NB4 (cell line): Measurements from ENCODE around the gene PFKFB3.
"Not testable (repeated sequence)": the region's sequence is repeated elsewhere in the genome, so short reads cannot be mapped to it uniquely, and the experiment has no call there.

ENCODE experiments used
- POLR2A ChIP-seq: IDR thresholded peaks from 2 replicates; pipeline ENCODE4 v1.6.1; 2011; ENCODE audit warnings: mild to moderate bottlenecking; ENCODE audit not compliant: insufficient read length; ENCODE audit errors: extremely low read depth
- TF ChIP-seq, protein P1 (sequence below): IDR thresholded peaks from one replicate; pipeline ENCODE4 v1.5.1; 2012; ENCODE audit warnings: low read depth, low read length

DNA sequence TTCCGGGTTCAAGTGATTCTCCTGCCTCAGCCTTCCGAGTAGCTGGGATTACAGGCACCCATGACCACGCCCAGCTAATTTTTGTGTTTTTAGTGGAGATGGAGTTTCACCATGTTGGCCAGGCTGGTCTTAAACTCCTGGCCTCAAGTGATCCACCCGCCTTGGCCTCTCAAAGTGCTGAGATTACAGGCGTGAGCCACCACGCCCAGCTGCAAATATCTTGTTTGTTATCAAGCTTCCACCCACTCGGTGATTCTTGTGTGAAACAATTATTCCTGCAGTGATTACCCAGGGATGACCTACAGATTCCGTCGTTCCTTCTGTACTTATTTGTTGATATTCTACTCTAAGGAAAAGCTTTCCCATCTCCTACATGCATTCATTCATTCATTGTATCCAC, 12.7 kb upstream of the PFKFB3 start:
- TF ChIP-seq, protein P1, sequence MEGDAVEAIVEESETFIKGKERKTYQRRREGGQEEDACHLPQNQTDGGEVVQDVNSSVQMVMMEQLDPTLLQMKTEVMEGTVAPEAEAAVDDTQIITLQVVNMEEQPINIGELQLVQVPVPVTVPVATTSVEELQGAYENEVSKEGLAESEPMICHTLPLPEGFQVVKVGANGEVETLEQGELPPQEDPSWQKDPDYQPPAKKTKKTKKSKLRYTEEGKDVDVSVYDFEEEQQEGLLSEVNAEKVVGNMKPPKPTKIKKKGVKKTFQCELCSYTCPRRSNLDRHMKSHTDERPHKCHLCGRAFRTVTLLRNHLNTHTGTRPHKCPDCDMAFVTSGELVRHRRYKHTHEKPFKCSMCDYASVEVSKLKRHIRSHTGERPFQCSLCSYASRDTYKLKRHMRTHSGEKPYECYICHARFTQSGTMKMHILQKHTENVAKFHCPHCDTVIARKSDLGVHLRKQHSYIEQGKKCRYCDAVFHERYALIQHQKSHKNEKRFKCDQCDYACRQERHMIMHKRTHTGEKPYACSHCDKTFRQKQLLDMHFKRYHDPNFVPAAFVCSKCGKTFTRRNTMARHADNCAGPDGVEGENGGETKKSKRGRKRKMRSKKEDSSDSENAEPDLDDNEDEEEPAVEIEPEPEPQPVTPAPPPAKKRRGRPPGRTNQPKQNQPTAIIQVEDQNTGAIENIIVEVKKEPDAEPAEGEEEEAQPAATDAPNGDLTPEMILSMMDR: not testable (repeated sequence)
- TF ChIP-seq POLR2A: not testable (repeated sequence)
